Measurements from ENCODE around the gene TLR4. TPM values are rescaled to one million over a fixed set of nuclear protein-coding genes. Genes with fewer than 3 reads are reported as not detected.

The TLR4 gene
- total and polyA plus RNA-seq, 11 donors, result 2.0 to 37.4 (median 10.3) TPM

DNA sequence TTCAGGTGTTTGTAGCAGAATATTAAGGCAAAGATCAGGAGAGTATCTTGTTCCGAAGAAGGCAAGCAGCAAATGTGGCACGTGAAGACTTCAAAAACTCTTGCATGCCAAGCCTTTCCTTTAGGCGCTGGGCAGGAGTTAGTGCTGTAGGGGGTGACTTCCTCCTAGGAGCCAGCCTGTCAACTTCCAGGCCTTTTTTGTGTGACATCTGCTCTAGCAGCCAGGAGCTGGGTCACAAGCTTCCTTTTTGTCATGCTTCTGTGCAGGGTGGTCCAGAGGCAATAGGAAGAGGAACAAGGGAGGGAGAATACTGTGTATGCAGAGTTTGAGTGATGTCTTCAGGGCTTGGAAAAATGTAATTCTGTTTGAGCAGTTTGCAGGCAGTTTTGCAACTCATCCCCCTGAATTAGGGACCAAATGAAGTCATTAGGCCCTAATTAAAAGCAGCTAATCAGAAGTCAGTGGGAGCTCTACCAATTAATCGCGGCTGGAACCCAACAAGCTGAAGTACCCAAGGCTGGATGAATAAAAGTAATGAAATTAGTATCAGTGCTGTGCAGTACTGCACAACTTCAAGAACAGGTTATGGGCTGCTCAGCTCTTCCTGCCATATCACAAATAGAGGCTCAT lies 53.5 kb downstream of the TLR4 start:
- Histone ChIP-seq H3K27me3 (no peaks in the 10 kb centered on the region), H3K9me3 (no peaks in the 10 kb centered on the region), H3K27ac (no peak overlapping the region), H3K4me1 (peaks cover 0 to 7% (median 0%) of the 10 kb centered on the region in 12 donors), H3K36me3 (no peaks in the 10 kb centered on the region), H3K4me3 (no peak overlapping the region)
- intact Hi-C loops (cut with DNase I), result no loop called here
- ATAC-seq, result no peak
- WGBS, 4 donors, result 54 to 72% (median 61%) methylated on average over 5 of the region's 5 CpGs
- TF ChIP-seq, protein P1, sequence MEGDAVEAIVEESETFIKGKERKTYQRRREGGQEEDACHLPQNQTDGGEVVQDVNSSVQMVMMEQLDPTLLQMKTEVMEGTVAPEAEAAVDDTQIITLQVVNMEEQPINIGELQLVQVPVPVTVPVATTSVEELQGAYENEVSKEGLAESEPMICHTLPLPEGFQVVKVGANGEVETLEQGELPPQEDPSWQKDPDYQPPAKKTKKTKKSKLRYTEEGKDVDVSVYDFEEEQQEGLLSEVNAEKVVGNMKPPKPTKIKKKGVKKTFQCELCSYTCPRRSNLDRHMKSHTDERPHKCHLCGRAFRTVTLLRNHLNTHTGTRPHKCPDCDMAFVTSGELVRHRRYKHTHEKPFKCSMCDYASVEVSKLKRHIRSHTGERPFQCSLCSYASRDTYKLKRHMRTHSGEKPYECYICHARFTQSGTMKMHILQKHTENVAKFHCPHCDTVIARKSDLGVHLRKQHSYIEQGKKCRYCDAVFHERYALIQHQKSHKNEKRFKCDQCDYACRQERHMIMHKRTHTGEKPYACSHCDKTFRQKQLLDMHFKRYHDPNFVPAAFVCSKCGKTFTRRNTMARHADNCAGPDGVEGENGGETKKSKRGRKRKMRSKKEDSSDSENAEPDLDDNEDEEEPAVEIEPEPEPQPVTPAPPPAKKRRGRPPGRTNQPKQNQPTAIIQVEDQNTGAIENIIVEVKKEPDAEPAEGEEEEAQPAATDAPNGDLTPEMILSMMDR (IDR thresholded peaks at IDR 0.05), result no peak
- no peak for TF ChIP-seq POLR2A (IDR thresholded peaks at IDR 0.05)
- DNase-seq, result no peak

DNA sequence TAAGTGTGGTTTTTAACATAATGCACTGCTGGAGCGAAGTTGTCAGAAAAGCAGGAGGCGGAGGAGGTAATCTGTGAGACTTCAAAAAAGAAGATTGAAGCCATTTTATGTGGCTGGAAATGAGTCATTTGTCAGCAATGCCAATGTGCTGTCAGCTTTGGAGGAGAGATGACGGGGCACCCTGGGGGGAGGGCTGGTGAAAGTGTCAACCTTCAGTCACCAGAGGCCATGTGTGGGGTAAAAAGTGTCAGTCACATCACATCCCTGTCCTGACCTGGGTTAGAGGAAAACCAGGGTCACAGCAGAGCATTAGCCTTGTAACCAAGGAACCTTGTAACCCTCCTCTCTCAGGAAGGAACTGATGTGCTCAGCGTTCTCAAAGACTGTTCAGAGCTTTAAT lies 59.1 kb downstream of the TLR4 start:
- no peak overlapping the region for H3K27ac ChIP-seq
- DNase-seq (no peak), ATAC-seq (no peak)
- no peak for TF ChIP-seq POLR2A (IDR thresholded peaks at IDR 0.05)
- TF ChIP-seq, protein P1 (IDR thresholded peaks at IDR 0.05), result no peak
- 46 to 56% (median 51%) methylated on average over 4 of the region's 4 CpGs for WGBS, 4 donors
- intact Hi-C loops (cut with DNase I), result no loop called here
- no peaks in the 10 kb centered on the region for H3K9me3 ChIP-seq
- no peaks in the 10 kb centered on the region for H3K4me1 ChIP-seq
- no peak overlapping the region for H3K4me3 ChIP-seq
- H3K36me3 ChIP-seq, result no peaks in the 10 kb centered on the region
- H3K27me3 ChIP-seq, result no peaks in the 10 kb centered on the region

DNA sequence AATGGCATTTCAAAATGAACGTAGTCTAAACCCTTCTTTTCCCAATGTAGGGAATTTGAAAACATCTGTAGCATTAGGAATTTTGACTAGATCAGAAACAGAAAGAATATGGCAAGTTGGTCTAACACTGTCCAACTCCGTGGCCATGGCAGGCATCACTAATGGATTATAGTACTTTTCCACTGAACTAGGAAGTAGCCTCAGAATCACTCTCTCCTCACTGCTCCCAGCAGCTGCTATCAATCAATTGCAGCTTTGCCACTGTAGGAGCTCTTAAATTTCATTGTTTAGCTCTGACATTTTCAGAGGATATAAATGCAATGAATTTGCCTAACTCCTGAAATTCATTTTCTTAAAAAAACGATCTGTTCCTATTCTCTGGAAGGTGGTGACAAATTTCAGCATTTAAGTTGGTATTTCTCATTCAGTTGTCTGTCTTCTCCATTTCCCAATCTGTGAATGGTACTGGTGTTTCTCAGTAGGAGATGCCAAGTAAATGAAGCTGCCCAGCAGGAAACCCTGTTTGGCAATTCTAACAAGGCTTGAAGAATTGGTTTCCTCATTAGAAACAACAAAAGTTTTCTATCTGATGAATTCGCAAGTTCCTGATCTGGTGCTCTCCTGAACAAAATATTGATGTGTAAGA lies 64.7 kb downstream of the TLR4 start:
- H3K9me3 ChIP-seq, result no peaks in the 10 kb centered on the region
- H3K27ac ChIP-seq, result no peak overlapping the region
- H3K36me3 ChIP-seq, result no peaks in the 10 kb centered on the region
- DNase-seq (no peak), ATAC-seq (no peak)
- H3K4me1 ChIP-seq, result peaks cover 0 to 7% (median 0%) of the 10 kb centered on the region in 12 donors
- TF ChIP-seq, protein P1 (IDR thresholded peaks at IDR 0.05), result no peak
- no peak for TF ChIP-seq POLR2A (IDR thresholded peaks at IDR 0.05)
- no peaks in the 10 kb centered on the region for H3K27me3 ChIP-seq
- no peak overlapping the region for H3K4me3 ChIP-seq
- intact Hi-C loops (cut with DNase I), result no loop called here
- 60 to 63% (median 61%) methylated on average over 4 of the region's 4 CpGs for WGBS, 4 donors

DNA sequence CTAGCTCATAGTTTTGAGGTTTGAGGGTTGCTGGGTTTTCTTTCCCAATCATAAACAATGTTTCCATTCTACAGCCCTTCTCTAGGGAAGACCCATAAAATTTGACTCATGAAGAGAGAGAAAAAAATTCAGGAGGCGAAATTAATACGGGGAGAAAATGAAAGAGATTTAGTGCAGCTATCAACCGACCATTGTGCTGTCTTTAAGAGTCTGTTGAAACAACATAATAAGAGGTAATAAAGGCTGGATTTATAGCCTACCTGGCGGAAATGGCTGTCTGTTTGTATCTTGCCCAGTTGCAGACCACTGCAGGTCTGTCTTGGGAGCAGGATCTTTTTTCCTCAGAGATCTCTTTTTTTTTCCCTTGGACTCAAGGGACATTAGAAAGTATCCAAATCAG lies 66.9 kb downstream of the TLR4 start:
- Histone ChIP-seq H3K36me3 (no peaks in the 10 kb centered on the region), H3K4me3 (no peak overlapping the region), H3K9me3 (no peaks in the 10 kb centered on the region), H3K27ac (no peak overlapping the region), H3K27me3 (no peaks in the 10 kb centered on the region), H3K4me1 (peaks cover 0 to 21% (median 0%) of the 10 kb centered on the region in 12 donors)
- TF ChIP-seq, protein P1 (IDR thresholded peaks at IDR 0.05), result no peak
- no peak for TF ChIP-seq POLR2A (IDR thresholded peaks at IDR 0.05)
- 91 to 93% (median 92%) methylated on average over 4 of the region's 4 CpGs for WGBS, 4 donors
- DNase-seq (no peak), ATAC-seq (no peak)
- intact Hi-C loops (cut with DNase I), result loop anchor here in 1 of 10 donors (10.0 kb wide), 1 partner anchor 116 kb away; no protein-coding TSS in a partner anchor
